ENCODE results near the gene PTGES2. TPM values are rescaled to one million over a fixed set of nuclear protein-coding genes. Genes with fewer than 3 reads are reported as not detected.

Gene PTGES2
- total and polyA plus RNA-seq, 9 of the 15 experiments (the other 6 are each of a cell fraction or from before 2014, with no cell fraction given) = 2.4 to 196 (median 90.1) TPM

GRCh38 chr9:128117613-128118471 is 9.7 kb downstream of the PTGES2 start (continued):
- TF ChIP-seq TEAD4 (IDR thresholded peaks at IDR 0.05; ENCODE audit: low read length) (peak; percentile 39; the same call in 1 of the 2 replicates), TEAD4 (CRISPR knock-in tag; IDR thresholded peaks at IDR 0.05; ENCODE audit: borderline replicate concordance) (no peak), ZNF79 (CRISPR knock-in tag; IDR thresholded peaks at IDR 0.05; ENCODE audit: low read depth) (no peak), ATF4 (CRISPR knock-in tag; IDR thresholded peaks at IDR 0.05) (no peak), ZFP30 (CRISPR knock-in tag; IDR thresholded peaks at IDR 0.05; ENCODE audit: borderline replicate concordance) (no peak), ZC3H11A (IDR thresholded peaks at IDR 0.05; ENCODE audit: low read depth, low read length) (peak; percentile 51; the same call in 1 of the 2 replicates), SP1 (CRISPR knock-in tag; IDR thresholded peaks at IDR 0.05) (peak; percentile 87), NCOA6 (IDR thresholded peaks at IDR 0.05) (no peak), BHLHE40 (IDR thresholded peaks at IDR 0.05; ENCODE audit: low read length) (peak; percentile 49; the same call in 1 of the 2 replicates), EGR1 (conservative IDR thresholded peaks at IDR 0.05) (no peak), HEY1 (CRISPR knock-in tag; IDR thresholded peaks at IDR 0.05; ENCODE audit: borderline replicate concordance) (no peak), ZNF589 (CRISPR knock-in tag; IDR thresholded peaks at IDR 0.05; ENCODE audit: low read depth) (no peak), PHB2 (IDR thresholded peaks at IDR 0.05; ENCODE audit: low read depth) (no peak), ZFP36 (IDR thresholded peaks at IDR 0.05; ENCODE audit: low read depth, low read length, partially characterized antibody) (peak; percentile 37), ZZZ3 (IDR thresholded peaks at IDR 0.05) (no peak), ZNF253 (CRISPR knock-in tag; conservative IDR thresholded peaks at IDR 0.05) (no peak), ZBTB7A (IDR thresholded peaks at IDR 0.05; ENCODE audit: borderline replicate concordance, control insufficient read depth, low read depth, low read length) (0 out of 2 replicates have a peak, but pooled peaks have one; percentile 42), CAMTA2 (CRISPR knock-in tag; conservative IDR thresholded peaks at IDR 0.05) (no peak), ZNF644 (tag; IDR thresholded peaks at IDR 0.05; ENCODE audit: low read depth) (no peak), SMARCA4 (IDR thresholded peaks at IDR 0.05) (no peak), CLOCK (CRISPR knock-in tag; IDR thresholded peaks at IDR 0.05; ENCODE audit: borderline replicate concordance) (no peak), ATF7 (IDR thresholded peaks at IDR 0.05) (peak; percentile 63; the same call in 1 of the 2 replicates), ETS2 (tag; IDR thresholded peaks at IDR 0.05; ENCODE audit: borderline replicate concordance, poor library complexity, severe bottlenecking) (no peak), ZHX1 (conservative IDR thresholded peaks at IDR 0.05; ENCODE audit: low read length) (no peak)
